Eye (tissue), 1 donor: Measurements from ENCODE around the gene SEC23B.
"Not testable (repeated sequence)": the region's sequence is repeated elsewhere in the genome, so short reads cannot be mapped to it uniquely, and the experiment has no call there.

Experiments used
- DNase-seq: peaks from one replicate; pipeline ENCODE4 v3.0.0-alpha.2; 2015

The SEC23B gene

DNA sequence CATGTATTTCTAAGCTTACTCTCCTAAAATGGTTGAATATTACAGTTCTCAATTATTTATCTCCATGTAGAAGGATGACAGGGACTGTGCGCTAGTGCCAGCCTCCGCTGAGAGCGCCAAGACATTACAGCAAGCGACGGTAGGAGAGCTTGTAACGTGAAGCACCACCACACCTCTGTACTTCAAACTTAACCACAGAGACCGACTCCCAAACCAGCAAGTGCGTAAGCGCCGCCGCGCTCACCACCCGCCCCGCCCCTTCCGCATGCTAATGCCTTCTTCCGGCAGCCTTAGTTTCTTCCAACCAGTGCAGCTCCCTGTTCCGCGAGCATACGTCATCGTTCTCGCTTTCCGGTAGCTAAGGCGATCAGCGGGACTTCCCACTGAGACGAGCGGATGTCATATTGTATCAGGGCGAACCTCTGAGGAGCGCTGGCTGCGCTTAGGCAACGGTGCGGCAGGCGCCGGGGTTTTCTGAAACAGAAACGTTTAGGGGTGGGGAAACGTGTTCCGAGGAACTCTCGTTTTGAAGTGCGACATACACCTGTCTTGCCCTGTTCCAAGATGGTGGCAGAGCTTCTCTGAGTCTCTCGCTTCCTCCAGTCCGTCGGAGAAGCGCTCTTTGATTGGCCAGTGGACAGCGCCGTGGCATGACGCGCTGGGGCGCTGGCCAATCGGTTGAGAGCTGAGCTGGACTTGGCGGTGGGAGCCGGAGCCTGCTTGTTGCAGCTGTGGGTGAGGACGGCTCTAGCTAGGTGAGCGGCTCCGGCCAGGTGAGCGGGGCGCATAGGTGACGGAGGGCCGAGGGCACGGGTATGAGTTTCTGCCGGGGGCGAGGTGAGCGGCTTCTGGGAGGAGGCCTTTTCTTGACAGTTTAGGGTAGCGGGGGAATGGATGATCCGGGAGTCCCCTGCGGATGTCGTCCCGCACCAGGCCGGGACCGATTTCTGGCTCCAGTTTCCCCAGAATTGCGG is at the start of gene SEC23B:
Gene SEC23B, plus strand, starts transcription at position 723 of the 974 bp plus-strand sequence. CDS start 2,896 bp downstream, outside the sequence.
- DNase-seq: peak; percentile 99

DNA sequence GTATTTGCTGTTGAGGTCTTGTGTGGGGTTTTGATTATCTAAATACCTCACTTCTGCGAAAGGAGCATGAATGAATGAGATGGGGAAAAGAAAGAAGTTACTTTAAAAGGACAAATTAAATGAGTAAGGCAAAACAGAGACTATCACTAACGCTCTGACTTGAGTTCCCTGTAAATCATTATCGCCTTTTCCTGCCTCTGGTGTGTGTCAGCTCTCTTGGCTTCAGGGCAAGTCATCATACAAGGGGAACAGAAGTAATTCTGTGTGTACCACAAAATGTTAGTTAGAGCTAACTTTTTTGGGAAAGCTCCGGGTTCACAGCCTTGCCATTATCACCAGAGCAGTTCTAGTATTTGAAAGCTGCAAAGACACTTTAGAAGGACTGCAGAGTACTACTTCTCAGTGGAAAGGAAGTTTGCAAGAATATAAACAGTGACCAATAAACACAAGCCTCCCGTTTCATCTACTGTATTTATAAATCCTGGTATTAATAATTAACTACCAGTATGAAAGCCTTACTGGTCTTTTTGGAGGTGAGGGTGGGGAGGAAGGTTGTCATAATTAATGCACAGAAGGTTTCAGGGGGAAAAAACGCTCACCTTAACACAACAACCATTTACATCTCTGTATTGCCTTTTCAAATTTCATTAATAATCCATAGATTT is 42.1 kb upstream of the SEC23B start:
- no peak for DNase-seq

DNA sequence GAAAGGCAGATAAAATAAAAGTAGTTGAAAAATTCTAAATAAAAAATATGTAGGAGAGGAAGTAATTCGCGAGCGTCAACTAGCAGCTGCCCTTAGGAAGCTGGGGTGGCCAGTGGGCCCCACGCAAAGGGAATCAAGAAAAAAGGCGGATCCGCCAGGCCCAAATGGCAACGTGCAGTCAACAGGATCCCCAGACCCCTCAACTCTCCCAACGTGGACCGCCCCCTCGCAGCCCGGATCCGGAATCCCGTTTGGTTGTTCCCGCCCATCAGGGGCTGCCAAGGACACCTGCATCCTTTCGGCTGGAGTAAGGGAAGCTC is 41.2 kb upstream of the SEC23B start:
- DNase-seq: no peak

DNA sequence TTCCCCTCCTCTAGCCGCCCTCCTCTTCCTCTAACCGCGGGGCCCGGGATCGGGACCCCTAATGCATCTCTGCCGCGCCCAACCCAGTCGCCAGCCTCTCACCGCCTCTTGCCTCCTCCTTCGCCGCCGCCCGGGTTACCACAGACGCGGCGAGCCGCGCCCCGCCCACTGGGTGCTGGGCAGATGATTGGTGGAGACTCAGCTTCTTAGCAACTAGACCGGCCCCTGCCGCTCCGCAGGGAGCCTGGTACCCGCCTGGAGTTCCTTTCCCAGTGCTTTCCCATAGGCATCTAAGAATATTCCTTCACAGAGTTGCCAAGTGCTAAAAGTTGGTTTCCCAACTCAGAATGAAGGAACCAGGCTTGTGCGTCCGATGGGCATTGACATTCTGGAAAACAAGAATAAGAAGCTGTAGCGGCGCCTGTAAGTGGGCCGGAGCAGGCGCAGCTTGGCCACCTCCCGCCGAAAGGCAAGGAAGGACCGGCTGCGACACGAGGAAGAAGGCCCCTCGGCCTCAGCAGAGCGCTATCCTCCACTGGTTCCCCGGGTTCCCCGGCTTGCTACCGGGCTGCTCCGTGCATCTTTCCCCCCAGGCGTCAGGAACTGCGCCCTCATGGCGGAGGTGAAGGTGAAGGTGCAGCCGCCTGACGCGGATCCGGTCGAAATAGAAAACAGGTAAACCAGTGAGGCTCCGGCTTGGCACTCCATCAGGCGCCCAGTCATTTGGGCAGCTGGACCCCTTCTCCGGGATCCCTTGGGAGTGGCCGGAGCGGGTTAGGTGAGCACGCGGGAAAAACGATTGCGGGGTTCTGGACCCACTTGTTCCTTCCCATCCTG is 40.6 kb upstream of the SEC23B start, which contains the start of the genes DZANK1 and POLR3F:
Gene DZANK1, minus strand, starts transcription at position 137 of the 837 bp plus-strand sequence. CDS start 1,672 bp downstream, outside the sequence.
Gene POLR3F, plus strand, starts transcription at position 497 of the 837 bp plus-strand sequence. Its CDS starts 117 bp downstream, at position 614.
- DNase-seq: peak; percentile 99

DNA sequence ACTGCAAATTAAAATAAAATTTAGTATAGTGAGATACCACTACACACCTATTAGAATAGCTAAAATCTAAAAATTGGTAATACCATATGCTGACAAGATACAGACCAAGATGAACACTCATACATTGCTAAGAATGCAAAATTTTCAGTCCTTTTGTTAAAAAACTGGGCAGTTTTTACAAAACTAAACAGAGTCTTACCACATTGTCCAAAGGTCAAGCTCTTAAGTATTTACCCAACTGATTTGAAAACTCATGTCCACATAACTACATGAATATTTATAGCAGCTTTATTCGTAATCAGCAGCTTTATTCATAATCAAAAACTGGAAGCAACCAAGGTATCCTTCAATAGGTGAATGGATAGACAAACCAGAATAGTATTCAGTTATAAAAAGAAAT is 30.5 kb upstream of the SEC23B start:
- no peak for DNase-seq

DNA sequence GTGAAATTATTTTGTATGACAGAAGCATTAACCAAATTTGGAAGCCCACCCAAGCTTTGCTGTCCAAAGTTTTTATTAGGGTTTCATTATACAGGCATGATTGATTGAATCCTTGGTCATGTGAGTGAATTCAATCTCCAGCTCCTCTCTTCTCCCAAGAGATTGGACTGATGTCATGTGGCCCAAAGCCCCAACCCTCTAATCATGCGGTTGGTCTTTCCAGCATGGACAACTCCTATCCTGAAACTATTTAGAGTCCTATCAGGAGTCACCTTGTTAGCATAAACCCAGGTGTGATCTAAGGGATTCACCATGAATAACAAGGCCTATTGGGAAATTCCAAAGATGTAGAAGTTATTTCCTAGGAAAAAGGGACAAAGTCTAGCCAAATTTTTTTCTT is 29.9 kb upstream of the SEC23B start:
- DNase-seq: no peak

DNA sequence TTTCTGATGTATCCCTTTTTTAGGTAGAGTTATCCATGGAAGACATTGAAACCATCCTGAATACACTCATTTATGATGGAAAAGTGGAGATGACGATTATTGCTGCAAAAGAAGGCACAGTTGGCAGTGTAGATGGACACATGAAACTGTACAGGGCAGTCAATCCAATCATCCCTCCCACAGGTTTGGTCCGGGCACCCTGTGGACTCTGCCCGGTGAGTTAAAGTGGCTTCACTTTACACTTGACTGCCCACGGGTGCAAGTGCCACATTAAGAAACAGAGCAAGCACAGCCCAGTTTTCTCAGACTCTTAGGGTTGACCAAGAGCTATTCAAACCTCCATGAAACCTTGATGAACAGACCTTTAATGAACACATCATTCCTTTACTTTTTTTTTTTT is 26.1 kb upstream of the SEC23B start:
- no peak for DNase-seq

DNA sequence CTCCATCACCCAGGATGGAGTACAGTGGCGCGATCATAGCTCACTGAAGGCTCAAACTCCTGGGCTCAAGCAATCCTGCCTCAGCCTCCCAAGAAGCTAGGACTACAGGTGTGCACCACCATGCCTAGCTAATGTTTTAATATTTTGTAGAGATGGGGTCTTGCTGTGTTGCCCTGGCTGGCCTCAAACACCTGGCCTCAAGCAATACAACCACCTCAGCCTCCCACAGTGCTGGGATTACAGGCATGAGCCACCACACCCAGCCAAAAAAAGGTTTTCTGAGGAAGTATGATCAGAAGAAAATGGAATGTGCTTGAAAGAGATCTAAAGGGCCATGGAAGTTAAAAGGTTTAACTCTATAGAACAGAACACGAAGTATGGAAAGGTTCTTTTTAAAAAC is 19.4 kb upstream of the SEC23B start:
- DNase-seq: no peak

DNA sequence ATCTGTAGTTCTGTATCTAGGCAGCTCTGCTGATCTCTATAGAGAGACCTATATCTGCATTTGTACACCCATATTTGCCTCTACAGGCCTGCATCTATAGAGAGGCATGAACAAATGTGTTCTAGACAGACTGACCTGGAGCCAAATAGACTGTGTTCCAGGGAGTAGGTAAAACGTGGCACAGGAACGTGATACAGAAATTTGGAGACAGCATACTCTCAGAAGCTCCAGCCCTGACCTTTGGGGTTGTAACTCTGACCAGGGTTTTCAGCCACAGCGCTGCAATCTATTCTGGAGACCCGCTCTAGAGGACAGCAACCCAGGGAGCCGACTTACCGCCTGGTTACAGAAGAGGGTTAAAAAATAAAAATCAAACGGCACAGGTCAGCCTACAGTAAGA is 11.7 kb upstream of the SEC23B start:
- DNase-seq: no peak

DNA sequence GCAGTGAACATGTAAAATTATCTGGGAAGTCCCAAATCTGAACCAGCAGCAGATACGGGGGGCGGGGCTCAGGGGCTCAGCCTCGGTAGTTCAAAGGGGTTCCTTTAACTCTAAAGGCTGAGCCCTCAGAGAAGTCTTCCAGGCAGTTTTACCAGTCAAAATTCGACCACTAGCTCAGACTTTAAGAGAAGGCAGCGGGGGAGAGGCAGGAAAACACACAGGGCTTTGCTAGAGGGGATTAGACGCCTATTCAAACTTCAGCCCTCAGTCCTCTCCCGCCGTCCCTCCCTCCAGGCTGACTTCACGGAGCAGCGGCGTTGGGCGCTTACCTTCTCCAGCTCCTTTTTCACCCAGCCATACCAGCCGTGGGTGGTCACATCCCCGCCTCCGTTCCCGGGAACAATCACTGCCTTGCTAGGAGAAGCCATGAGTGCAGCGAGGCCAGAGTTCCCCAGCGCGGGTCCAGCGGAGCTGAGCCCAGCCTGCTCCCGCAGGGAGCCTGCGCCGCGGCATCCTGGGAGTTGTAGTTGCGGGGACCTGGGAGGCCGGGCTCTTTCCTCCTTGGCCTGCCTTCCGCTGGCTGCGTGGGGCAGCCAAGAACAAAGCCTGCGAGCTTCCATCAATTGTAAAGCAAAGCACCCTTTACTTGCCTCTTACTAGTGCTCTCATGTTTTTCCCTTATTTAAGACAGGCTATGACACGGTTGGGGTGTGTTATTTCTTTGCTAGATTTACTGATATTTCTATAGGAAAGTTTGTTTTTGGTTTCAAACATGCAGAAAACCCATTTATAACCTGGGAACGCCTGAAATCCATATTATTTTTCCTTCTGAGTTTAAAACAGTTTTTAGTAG is 10.8 kb upstream of the SEC23B start, which contains the start of gene RBBP9:
Gene RBBP9, minus strand, starts transcription at position 486 of the 853 bp plus-strand sequence. Its CDS starts 58 bp downstream, at position 428.
- peak; percentile 95 for DNase-seq

DNA sequence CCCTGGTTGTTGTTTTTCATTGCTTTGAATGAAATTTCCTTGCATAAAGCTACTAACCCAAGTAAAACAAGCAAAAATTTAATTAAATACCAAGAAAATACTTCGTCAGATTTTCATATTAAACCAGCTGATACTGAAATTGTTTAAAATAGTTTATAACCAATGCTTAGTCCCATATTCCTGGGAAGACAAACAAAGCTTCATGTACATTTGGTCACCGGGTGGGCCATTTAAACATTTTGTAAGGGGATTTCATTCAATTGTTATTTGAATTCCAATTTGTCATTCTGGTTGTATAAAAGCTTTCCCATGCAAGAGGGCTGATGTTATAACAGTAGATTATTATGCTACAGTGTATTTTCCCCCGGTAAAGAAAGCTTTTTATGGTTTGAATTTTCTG is 10.1 kb upstream of the SEC23B start:
- DNase-seq: no peak

DNA sequence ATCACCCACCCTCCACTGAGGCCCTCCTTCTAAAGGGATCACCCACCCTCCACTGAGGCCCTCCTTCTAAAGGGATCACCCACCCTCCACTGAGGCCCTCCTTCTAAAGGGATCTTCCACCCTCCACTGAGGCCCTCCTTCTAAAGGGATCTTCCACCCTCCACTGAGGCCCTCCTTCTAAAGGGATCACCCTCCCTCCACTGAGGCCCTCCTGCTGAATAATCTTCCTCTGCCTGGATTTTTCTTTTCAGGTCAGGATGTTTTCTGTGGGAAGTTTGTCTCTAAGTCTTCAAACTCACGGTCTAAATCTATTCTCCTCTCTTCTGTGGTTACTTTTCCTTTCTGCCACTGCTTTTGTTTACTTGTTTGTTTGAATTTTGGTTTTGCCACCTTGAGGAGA is 6.1 kb upstream of the SEC23B start:
- not testable (repeated sequence) for DNase-seq

DNA sequence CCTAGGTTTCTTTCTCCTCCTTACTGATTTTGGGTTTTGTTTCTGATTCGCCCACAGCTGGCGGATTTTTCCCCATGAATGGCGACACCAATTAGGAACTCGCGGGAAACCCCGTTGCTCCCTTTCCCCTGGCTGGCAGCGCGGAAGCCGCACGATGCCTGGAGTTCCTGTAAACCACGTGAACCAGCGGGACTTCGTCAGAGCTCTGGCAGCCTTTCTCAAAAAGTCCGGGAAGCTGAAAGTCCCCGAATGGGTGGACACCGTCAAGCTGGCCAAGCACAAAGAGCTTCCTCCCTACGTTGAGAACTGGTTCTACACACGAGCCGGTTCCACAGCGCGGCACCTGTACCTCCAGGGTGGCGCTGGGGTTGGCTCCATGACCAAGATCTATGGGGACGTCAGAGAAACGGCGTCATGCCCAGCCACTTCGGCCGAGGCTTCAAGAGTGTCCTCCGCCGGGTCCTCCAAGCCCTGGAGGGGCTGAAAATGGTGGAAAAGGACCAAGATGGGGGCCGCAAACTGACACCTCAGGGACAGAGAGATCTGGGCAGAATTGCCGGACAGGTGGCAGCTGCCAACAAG is 3.2 kb upstream of the SEC23B start:
- no peak for DNase-seq

DNA sequence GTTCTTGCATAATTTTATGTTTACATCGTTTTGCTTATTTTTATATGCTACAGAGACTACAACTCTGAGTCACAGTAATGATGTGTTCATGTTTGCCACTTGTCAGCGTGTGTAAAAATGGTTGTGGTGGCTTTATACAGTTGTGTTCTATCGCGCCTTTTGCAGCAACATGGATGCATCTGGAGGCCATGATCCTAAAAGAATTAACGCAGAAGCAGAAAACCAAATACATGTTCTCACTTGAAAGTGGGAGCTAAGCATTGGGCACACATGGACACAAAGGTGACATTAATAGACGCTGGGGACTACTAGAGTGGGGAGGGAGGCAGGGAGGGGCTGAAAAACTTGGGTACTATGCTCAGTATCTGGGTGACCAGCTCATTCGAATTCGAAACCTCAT is 996 bp upstream of the SEC23B start:
- DNase-seq: no peak

DNA sequence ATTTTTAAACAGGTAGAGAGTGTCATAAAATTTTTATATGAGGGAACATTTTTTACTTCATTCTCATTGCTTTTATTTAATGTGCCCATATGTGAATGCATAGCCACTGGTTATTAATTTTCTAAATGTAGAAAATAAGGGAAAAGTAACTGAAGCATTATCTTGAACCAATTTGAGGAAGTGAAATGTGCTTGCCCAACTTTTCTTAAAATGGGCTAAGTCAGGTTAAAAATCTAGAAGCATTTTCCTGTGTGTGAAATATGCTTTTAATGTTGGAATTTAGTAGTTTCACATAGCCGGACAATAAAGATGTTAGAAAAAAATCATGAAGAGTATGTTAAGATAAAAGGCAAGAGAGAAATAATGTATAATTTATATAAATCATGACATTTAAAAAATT is 3.8 kb downstream of the SEC23B start:
- DNase-seq: no peak

DNA sequence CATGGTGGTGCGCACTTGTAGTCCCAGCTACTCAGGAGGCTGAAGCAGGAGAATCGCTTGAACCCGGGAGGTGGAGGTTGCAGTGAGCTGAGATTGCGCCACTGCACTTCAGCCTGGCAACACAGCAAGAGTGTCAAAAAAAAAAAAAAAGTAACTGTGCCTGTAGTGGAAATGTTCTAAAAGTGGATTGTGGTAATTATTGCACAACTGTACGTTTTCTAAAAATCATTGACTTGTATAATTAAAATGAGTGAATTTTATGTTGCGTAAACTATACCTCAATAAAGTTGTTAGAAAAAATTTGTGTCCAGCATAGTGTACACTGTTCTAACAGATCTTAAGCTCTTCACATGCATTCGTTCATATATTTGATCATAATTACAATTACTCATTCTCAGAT is 5.5 kb downstream of the SEC23B start:
- DNase-seq: no peak

DNA sequence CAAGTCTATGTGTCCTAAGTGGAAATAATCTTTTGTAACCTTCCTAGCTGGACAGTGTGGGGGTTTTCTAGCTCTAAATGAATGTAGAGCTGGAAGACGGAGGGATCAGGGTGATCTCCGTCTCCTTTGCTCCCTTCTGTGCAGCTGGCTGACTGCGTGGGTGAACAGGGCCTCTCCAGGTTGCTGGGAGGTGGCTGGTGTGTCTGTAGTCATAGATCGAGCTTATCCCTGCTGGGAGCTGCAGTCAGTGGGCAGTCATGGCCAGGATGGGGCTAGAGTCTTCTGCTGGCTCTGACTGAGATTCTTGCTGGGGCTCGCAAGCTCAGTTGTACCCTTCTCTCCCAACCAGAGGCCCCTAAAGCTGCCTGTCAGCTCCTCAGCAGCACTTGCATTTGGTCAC is 6.4 kb downstream of the SEC23B start:
- no peak for DNase-seq

DNA sequence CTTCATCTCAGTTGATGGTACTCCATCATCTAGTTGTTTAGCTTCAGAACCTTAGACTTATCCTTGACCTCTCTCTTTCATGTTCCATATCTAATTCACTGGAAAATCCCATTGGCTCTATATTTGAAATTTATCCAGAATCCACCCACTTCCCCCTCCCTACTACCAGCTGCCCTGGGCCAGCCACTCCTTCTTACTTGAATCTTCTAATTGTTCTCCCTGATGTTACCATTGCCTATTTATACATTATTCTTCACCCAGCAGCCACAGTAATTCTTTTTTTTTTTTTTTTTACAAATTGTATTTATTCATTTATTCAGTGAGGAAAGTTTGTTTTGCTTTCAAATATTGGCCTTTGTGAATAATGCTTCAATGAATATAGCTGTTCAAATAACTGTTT is 8.2 kb downstream of the SEC23B start:
- DNase-seq: no peak

DNA sequence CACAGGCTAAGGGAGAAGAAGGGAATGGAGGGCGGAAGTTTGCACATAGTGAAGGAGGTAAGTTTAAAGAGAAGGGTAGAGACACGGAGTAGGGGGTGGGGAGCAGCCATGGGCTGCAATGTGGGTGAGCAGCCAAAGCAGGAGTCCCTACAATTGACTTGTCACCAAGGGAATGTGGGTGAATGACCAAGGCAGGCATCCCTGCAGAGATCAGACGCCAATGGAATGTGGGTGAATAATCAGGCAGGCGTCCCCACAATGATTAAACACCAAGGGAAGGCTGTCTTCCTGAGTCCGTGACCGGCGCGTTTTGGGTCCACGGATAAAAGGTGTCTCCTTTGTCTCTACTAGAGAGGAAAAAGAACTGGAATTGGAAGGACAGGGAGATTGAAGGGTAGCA is 14.3 kb downstream of the SEC23B start:
- not testable (repeated sequence) for DNase-seq

DNA sequence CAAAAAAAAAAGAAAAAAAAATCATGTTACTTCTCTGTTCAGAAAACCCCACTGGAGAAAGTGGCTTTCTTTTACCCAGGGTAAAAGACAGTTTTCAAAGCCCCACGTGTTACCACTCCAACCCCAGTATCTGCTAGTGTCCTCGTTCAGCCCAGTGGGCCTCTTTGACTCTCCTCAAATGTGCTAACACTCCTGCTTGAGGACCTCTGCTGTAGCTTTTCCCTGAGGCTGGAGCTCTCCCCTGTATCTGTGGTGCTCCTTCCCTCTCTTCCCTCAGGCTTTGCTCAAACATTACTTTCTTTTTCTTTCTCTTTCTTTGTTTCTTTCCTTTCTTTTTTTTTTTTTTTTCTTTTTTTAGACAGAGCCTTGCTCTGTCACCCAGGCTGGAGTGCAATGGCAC is 15.3 kb downstream of the SEC23B start:
- DNase-seq: no peak

DNA sequence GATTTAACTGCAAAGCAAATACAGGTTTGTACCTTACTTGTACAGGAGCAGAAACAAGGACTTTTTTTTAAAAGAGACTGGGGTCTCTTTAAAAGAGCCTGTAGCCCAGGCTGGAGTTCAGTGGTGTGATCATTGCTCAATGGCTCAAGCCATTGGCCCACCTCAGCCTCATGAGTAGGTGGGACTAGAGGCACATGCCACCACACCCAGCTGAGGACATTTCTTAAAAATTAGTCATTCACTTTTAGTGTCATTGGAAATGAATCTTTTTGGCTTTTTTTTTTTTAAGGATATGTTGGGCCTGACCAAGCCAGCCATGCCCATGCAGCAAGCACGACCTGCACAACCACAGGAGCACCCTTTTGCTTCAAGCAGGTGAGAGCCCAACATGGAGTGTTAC is 16.9 kb downstream of the SEC23B start:
- no peak for DNase-seq

DNA sequence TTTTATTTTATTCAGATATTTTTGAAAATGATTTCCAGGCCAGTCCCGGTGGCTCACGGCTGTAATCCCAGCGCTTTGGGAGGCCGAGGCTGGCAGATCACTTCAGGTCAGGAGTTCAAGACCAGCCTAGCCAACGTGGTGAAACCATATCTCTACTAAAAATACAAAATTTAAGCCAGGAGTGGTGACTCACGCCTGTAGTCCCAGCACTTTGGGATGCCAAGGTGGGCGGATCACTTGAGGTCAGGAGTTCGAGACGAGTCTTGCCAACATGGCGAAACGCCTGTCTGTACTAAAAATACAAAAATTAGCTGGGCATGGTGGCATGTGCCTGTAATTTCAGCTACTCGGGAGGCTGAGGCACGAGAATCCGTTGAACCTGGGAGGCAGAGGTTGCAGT is 19.0 kb downstream of the SEC23B start:
- not testable (repeated sequence) for DNase-seq
